ENCODE results near the gene INSIG1.

INSIG1 gene

GRCh38 chr7:155305231-155305904 lies 7.7 kb downstream of the INSIG1 start (continued):
- TF ChIP-seq GFI1B (tag by site-specific recombination; IDR thresholded peaks at IDR 0.05) (no peak), GLI4 (tag by site-specific recombination; IDR thresholded peaks at IDR 0.05) (no peak), ZNF518A (tag by site-specific recombination; conservative IDR thresholded peaks at IDR 0.05; ENCODE audit: low read depth) (no peak), ZBTB44 (tag by site-specific recombination; IDR thresholded peaks at IDR 0.05) (no peak), ZNF830 (tag by site-specific recombination; IDR thresholded peaks at IDR 0.05; ENCODE audit: low read depth) (no peak), REPIN1 (tag by site-specific recombination; IDR thresholded peaks at IDR 0.05; ENCODE audit: low read depth) (no peak), PRDM4 (tag by site-specific recombination; IDR thresholded peaks at IDR 0.05) (no peak), ZNF112 (tag by site-specific recombination; IDR thresholded peaks at IDR 0.05) (no peak)

GRCh38 chr7:155306673-155307470 lies 9.2 kb downstream of the INSIG1 start:
- TF ChIP-seq SALL2 (tag by site-specific recombination; IDR thresholded peaks at IDR 0.05; ENCODE audit: borderline replicate concordance) (no peak), ZNF423 (tag by site-specific recombination; IDR thresholded peaks at IDR 0.05) (no peak), TCF7L2 (IDR thresholded peaks at IDR 0.05; ENCODE audit: borderline replicate concordance, low read depth, low read length) (no peak), HIC1 (tag by site-specific recombination; IDR thresholded peaks at IDR 0.05) (no peak), ZBTB10 (tag by site-specific recombination; IDR thresholded peaks at IDR 0.05) (no peak), OVOL3 (tag by site-specific recombination; IDR thresholded peaks at IDR 0.05) (no peak), ATF2 (tag by site-specific recombination; IDR thresholded peaks at IDR 0.05; ENCODE audit: low read depth) (no peak), ZNF830 (tag by site-specific recombination; IDR thresholded peaks at IDR 0.05; ENCODE audit: low read depth) (no peak), ZNF426 (tag by site-specific recombination; IDR thresholded peaks at IDR 0.05) (no peak), ZNF776 (tag by site-specific recombination; IDR thresholded peaks at IDR 0.05; ENCODE audit: borderline replicate concordance) (no peak)
- Histone ChIP-seq H3K36me3 (ENCODE audit: control insufficient read depth in 2 of 2, insufficient read depth in 1 of 2, low read length in 2 of 2) (peaks cover 22 to 59% of the 10 kb centered on the region in 2 experiments), H3K4me1 (ENCODE audit: control insufficient read depth, insufficient read depth, low read length) (no peaks in the 10 kb centered on the region), H3K4me3 (ENCODE audit: low read depth, low read length) (no peak overlapping the region), H3K9me3 (ENCODE audit: control insufficient read depth, insufficient read depth, low read depth, low read length) (no peaks in the 10 kb centered on the region), H3K27ac (ENCODE audit: extremely low read depth, low read depth, low read length) (no peak overlapping the region)
- ChIA-PET CTCF (interaction anchor here (0.6 kb wide), 2 partner anchors 239 to 298 kb away, joined by 3 read pairs; no protein-coding TSS in a partner anchor), POLR2A (no interaction called here)
